Naive thymus-derived CD4-positive, alpha-beta T cell (primary cell): Measurements from ENCODE around the gene IL1RAPL1. TPM values are rescaled to one million over a fixed set of nuclear protein-coding genes. Genes with fewer than 3 reads are reported as not detected.

Experiments used
- ATAC-seq: fragments of 150-1000 bp; cut with Tn5 transposase; 2 replicates; pipeline ENCODE4 v1.10.0; 2021; ENCODE audit warnings: mild to moderate bottlenecking, moderate library complexity
- CTCF ChIA-PET: fragments of 350-600 bp; sonication (Branson Sonifier 250); formaldehyde crosslinking; loops from one replicate; lab custom pipeline; 2021; ENCODE audit warnings: antibody characterized with exemption; lab: Charles Lee
- POLR2A ChIA-PET: fragments of 350-600 bp; sonication (Branson Sonifier 250); formaldehyde crosslinking; loops from one replicate; lab custom pipeline; 2021; ENCODE audit warnings: antibody characterized with exemption, inconsistent platforms; lab: Charles Lee
- DNase-seq, 9 donors: peaks; one replicate each; pipeline versions ENCODE4 v3.0.0 to v3.0.0-alpha.2; 2020 to 2022; ENCODE audit warnings: mixed read lengths in 1 of 9
- H3K27ac ChIP-seq: one replicate; pipeline ENCODE4 v1.7.0; 2013; ENCODE audit warnings: mild to moderate bottlenecking, low read depth, low read length, moderate library complexity
- H3K27me3 ChIP-seq, 2 donors: one replicate each; pipeline ENCODE4 v1.7.0; 2013; ENCODE audit warnings: low read length in 2 of 2, mild to moderate bottlenecking in 2 of 2, moderate library complexity in 2 of 2; ENCODE audit not compliant: control insufficient read depth in 2 of 2, insufficient read depth in 2 of 2
- H3K36me3 ChIP-seq, 3 experiments: 1 replicate in 2 of 3; 2 replicates in 1 of 3; pipeline ENCODE4 v1.7.0; 2013; ENCODE audit warnings: low read length in 3 of 3, mild to moderate bottlenecking in 3 of 3, moderate library complexity in 1 of 3; ENCODE audit not compliant: insufficient read depth in 3 of 3, control insufficient read depth in 2 of 3
- H3K4me1 ChIP-seq, 2 donors: one replicate each; pipeline ENCODE4 v1.7.0; 2013; ENCODE audit warnings: low read length in 2 of 2, mild to moderate bottlenecking in 2 of 2, moderate library complexity in 1 of 2; ENCODE audit not compliant: control insufficient read depth in 2 of 2, insufficient read depth in 2 of 2
- H3K4me3 ChIP-seq: 2 replicates; pipeline ENCODE4 v1.7.0; 2013; ENCODE audit warnings: mild to moderate bottlenecking, low read length
- H3K9me3 ChIP-seq, 3 experiments: 1 replicate in 2 of 3; 2 replicates in 1 of 3; pipeline ENCODE4 v1.7.0; 2013; ENCODE audit warnings: low read length in 3 of 3; ENCODE audit not compliant: control insufficient read depth in 2 of 3
- H3K27ac Mint-ChIP-seq, 9 donors: one replicate each; pipeline ENCODE4 v1.8.0; 2020 to 2022; ENCODE audit warnings: mixed read lengths in 9 of 9, mild to moderate bottlenecking in 8 of 9, moderate library complexity in 5 of 9, inconsistent platforms in 2 of 9
- H3K27me3 Mint-ChIP-seq, 5 donors: one replicate each; pipeline ENCODE4 v1.8.0; 2021 to 2022; ENCODE audit warnings: mixed read lengths in 5 of 5, mild to moderate bottlenecking in 1 of 5
- H3K36me3 Mint-ChIP-seq, 5 donors: one replicate each; pipeline ENCODE4 v1.8.0; 2020 to 2022; ENCODE audit warnings: mixed read lengths in 5 of 5, mild to moderate bottlenecking in 3 of 5, inconsistent platforms in 1 of 5
- H3K4me1 Mint-ChIP-seq, 7 donors: one replicate each; pipeline ENCODE4 v1.8.0; 2020 to 2022; ENCODE audit warnings: mixed read lengths in 7 of 7, mild to moderate bottlenecking in 3 of 7, inconsistent platforms in 1 of 7
- H3K4me3 Mint-ChIP-seq, 10 donors: one replicate each; pipeline ENCODE4 v1.8.0; 2020 to 2022; ENCODE audit warnings: mild to moderate bottlenecking in 10 of 10, mixed read lengths in 10 of 10, moderate library complexity in 6 of 10, inconsistent platforms in 2 of 10
- H3K9me3 Mint-ChIP-seq, 11 donors: one replicate each; pipeline ENCODE4 v1.8.0; 2020 to 2022; ENCODE audit warnings: mixed read lengths in 11 of 11, mild to moderate bottlenecking in 4 of 11, inconsistent platforms in 1 of 11, moderate library complexity in 1 of 11
- intact Hi-C, 2 donors: fragments of 100-400 bp; cut with micrococcal nuclease; formaldehyde crosslinking; loops; one replicate each; pipeline ENCODE4 v1.15.1; 2023
- polyA plus RNA-seq, 2 donors: library from polyadenylated mRNA; unstranded; fragments of 300-500 nt; fragmentation: Illumina TruSeq; gene quantifications; one replicate each; pipeline ENCODE4 v1.2.3, GENCODE V29; 2021
- total RNA-seq, 6 experiments: library from RNA in 5 of 6; stranded (reverse) in 5 of 6; gene quantifications; 1 replicate in 5 of 6; 2 replicates in 1 of 6; pipeline ENCODE4 v1.2.3 and lab custom pipeline; 2021 to 2026

IL1RAPL1 gene
- total and polyA plus RNA-seq, 7 experiments from 2014 or later: not detected

DNA sequence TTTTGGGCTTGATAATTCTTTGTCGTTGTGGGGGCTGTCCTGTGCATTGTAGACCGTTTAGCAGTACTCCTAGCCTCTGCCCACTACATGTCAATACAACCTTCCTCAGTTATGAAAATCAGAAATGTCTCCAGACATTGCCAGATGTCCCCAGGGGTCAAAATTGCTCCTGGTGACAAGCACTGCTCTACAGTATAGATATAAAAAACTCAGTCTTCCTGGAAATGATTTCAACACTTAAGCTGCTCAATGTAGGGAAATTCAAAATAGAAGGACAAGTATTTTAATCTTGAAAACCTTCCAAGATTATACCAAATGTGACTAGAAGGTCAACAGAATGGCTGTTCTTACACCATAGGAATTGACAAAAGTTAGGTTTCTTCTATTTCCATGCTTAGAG, 1339.4 kb downstream of the IL1RAPL1 start:
- DNase-seq: no peak
- ATAC-seq: no peak
- Mint-ChIP-seq H3K9me3 (peaks cover 0 to 4% (median 0%) of the 10 kb centered on the region in 11 donors), H3K27ac (no peak overlapping the region), H3K36me3 (no peaks in the 10 kb centered on the region), H3K4me3 (no peak overlapping the region), H3K4me1 (no peaks in the 10 kb centered on the region), H3K27me3 (no peaks in the 10 kb centered on the region)
- H3K27me3 ChIP-seq: no peaks in the 10 kb centered on the region
- H3K4me3 ChIP-seq: no peak overlapping the region
- ChIA-PET POLR2A (no interaction called here), CTCF (no interaction called here)
- no peak overlapping the region for H3K27ac ChIP-seq
- no peaks in the 10 kb centered on the region for H3K4me1 ChIP-seq
- intact Hi-C loops: no loop called here
- H3K36me3 ChIP-seq: no peaks in the 10 kb centered on the region
- H3K9me3 ChIP-seq: no peaks in the 10 kb centered on the region

DNA sequence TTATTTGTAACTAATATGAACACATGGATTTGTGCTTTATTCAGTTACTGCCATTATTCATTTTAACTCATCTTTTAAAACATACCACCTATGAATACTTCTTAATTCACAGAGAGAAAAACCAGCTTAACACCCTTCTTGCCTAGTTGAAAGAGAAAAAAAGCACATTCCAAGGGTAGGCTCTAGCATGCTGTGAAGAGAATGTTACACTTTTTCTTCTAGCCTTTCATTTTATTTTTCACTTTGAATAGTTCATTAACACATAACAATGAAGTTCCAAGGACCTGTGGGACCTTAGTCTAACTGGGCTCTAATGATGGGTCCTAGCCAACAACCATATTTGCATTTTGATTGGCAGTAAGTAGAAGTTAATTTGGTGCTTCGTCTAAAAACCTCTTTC, 1348.2 kb downstream of the IL1RAPL1 start:
- H3K4me1 Mint-ChIP-seq: no peaks in the 10 kb centered on the region
- Histone ChIP-seq H3K4me3 (no peak overlapping the region), H3K27ac (no peak overlapping the region), H3K36me3 (no peaks in the 10 kb centered on the region), H3K4me1 (no peaks in the 10 kb centered on the region), H3K27me3 (no peaks in the 10 kb centered on the region), H3K9me3 (no peaks in the 10 kb centered on the region)
- H3K27ac Mint-ChIP-seq: no peak overlapping the region
- H3K9me3 Mint-ChIP-seq: no peaks in the 10 kb centered on the region
- no peak overlapping the region for H3K4me3 Mint-ChIP-seq
- ChIA-PET CTCF (no interaction called here), POLR2A (no interaction called here)
- DNase-seq: no peak
- no peaks in the 10 kb centered on the region for H3K36me3 Mint-ChIP-seq
- no peaks in the 10 kb centered on the region for H3K27me3 Mint-ChIP-seq
- ATAC-seq: no peak
- intact Hi-C loops: no loop called here

DNA sequence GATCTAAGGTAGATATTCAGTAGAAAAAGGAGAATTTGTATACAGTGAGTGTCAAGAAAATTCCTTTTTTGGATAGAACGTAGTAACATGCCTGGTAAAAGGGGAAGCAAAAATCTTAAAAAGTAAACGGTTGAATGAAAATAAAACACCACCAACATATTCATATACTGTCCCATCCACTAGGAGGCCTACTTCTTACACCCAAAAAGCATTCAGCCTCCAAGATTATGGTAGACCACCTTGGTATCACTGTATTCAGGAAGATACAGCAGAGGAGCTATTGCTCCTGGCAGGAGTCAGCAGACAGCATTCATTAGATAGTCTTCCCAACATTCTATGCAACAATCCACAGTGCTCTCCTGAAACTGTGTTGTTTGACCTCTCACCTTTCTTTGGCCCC, 1353.5 kb downstream of the IL1RAPL1 start:
- H3K27me3 Mint-ChIP-seq: no peaks in the 10 kb centered on the region
- H3K27me3 ChIP-seq: no peaks in the 10 kb centered on the region
- ATAC-seq: no peak
- no peaks in the 10 kb centered on the region for H3K4me1 Mint-ChIP-seq
- POLR2A ChIA-PET: no interaction called here
- CTCF ChIA-PET: no interaction called here
- H3K4me3 Mint-ChIP-seq: no peak overlapping the region
- no peaks in the 10 kb centered on the region for H3K36me3 ChIP-seq
- DNase-seq: no peak
- H3K9me3 ChIP-seq: no peaks in the 10 kb centered on the region
- no peak overlapping the region for H3K27ac ChIP-seq
- H3K27ac Mint-ChIP-seq: no peak overlapping the region
- no peaks in the 10 kb centered on the region for H3K4me1 ChIP-seq
- H3K4me3 ChIP-seq: no peak overlapping the region
- no peaks in the 10 kb centered on the region for H3K36me3 Mint-ChIP-seq
- intact Hi-C loops: no loop called here
- H3K9me3 Mint-ChIP-seq: peaks cover 0 to 3% (median 0%) of the 10 kb centered on the region in 11 donors

DNA sequence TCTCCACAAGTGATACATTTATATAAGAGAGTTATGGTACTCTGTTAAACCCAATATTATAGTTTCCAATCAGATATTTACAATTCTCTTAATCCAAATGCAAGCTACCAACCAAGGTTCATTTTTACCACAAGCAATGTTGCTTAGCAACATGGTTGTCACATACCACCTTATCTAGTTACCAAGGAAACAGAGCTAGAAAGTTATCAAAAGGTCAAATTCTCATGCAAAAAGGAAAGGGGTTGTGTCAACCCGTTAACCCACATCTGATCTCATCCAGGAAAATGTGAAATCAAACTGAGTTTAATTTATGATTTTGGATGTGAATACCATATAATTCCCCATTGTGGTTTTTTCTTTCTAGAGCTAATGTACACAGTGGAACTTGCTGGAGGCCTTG, 1354.0 kb downstream of the IL1RAPL1 start:
- Mint-ChIP-seq H3K27me3 (no peaks in the 10 kb centered on the region), H3K27ac (no peak overlapping the region), H3K36me3 (no peaks in the 10 kb centered on the region), H3K4me3 (no peak overlapping the region), H3K4me1 (no peaks in the 10 kb centered on the region), H3K9me3 (peaks cover 0 to 5% (median 0%) of the 10 kb centered on the region in 11 donors)
- no peak for ATAC-seq
- ChIA-PET CTCF (no interaction called here), POLR2A (no interaction called here)
- intact Hi-C loops: no loop called here
- Histone ChIP-seq H3K4me1 (no peaks in the 10 kb centered on the region), H3K36me3 (no peaks in the 10 kb centered on the region), H3K27ac (no peak overlapping the region), H3K27me3 (no peaks in the 10 kb centered on the region), H3K4me3 (no peak overlapping the region), H3K9me3 (no peaks in the 10 kb centered on the region)
- DNase-seq: no peak

DNA sequence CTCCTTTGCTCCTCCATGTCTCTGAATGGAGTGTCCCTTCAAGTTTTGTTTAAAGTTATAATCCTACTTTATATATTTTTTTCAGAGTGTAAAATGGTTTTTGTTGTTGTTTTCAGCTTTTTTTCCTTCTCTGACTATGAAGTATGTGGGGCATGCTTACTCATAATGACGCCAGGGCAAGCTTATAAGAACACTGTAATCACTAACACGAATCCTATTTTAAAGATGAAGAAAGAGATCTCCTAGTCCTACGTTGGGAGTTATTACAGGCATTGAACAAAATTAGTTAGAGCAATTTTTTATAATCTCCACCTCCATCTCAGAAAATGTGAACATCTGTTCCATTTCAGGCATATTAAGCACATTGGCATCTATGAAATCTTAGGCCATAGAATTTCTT, 1360.0 kb downstream of the IL1RAPL1 start:
- no peaks in the 10 kb centered on the region for H3K36me3 ChIP-seq
- Mint-ChIP-seq H3K27me3 (no peaks in the 10 kb centered on the region), H3K4me3 (no peak overlapping the region), H3K9me3 (peaks cover 0 to 5% (median 0%) of the 10 kb centered on the region in 11 donors), H3K27ac (no peak overlapping the region), H3K36me3 (no peaks in the 10 kb centered on the region), H3K4me1 (no peaks in the 10 kb centered on the region)
- ATAC-seq: no peak
- H3K4me3 ChIP-seq: no peak overlapping the region
- ChIA-PET POLR2A (no interaction called here), CTCF (no interaction called here)
- no peak overlapping the region for H3K27ac ChIP-seq
- no peaks in the 10 kb centered on the region for H3K27me3 ChIP-seq
- DNase-seq: no peak
- intact Hi-C loops: no loop called here
- no peaks in the 10 kb centered on the region for H3K9me3 ChIP-seq
- H3K4me1 ChIP-seq: no peaks in the 10 kb centered on the region

DNA sequence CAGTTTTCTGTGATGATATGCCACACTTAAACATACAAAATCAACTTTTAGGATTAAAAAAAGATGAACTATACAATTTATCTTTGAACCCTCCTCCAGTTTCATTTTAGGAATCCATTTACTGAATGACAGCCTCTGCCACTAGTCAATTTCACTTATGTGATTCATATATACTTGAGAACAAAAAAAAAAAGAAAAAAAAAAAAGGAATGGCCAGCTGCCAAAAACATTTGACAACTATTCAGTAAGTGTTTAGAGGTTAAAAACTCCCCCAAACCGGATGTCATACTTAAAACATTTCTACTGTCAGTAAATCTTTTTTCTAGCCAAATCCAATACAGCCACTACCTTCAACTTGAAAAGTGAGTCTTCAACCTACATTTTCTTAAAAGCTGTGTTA, 1361.4 kb downstream of the IL1RAPL1 start:
- CTCF ChIA-PET: no interaction called here
- intact Hi-C loops: no loop called here
- Histone ChIP-seq H3K4me1 (no peaks in the 10 kb centered on the region), H3K27ac (no peak overlapping the region), H3K27me3 (no peaks in the 10 kb centered on the region), H3K4me3 (no peak overlapping the region), H3K9me3 (no peaks in the 10 kb centered on the region), H3K36me3 (no peaks in the 10 kb centered on the region)
- DNase-seq (no peak), ATAC-seq (no peak)
- H3K4me1 Mint-ChIP-seq: no peaks in the 10 kb centered on the region
- no peak overlapping the region for H3K4me3 Mint-ChIP-seq
- H3K36me3 Mint-ChIP-seq: no peaks in the 10 kb centered on the region
- POLR2A ChIA-PET: no interaction called here
- H3K27me3 Mint-ChIP-seq: no peaks in the 10 kb centered on the region
- peaks cover 0 to 5% (median 0%) of the 10 kb centered on the region in 11 donors for H3K9me3 Mint-ChIP-seq
- no peak overlapping the region for H3K27ac Mint-ChIP-seq

DNA sequence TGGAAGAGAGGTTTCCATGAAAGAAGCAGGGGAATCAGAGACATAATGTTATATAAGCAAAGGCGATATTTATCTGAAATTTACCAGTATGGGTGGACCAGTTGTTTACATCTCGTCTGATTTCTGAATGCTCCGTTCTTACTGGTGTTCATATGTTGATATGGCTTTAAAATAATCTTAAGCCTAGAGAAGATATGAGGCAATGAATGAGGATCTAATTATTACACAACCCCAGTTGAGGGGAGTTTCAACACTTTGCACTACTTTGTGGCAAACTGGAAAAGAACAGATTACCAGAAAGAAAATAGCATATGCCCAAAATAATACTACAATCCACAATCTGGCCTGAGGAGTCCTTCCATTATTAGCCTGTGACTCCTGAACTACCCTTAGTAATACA, 1364.8 kb downstream of the IL1RAPL1 start:
- no peaks in the 10 kb centered on the region for H3K9me3 ChIP-seq
- no peak overlapping the region for H3K27ac Mint-ChIP-seq
- H3K4me3 Mint-ChIP-seq: no peak overlapping the region
- no peak for DNase-seq
- no peaks in the 10 kb centered on the region for H3K4me1 Mint-ChIP-seq
- H3K36me3 ChIP-seq: no peaks in the 10 kb centered on the region
- H3K27me3 Mint-ChIP-seq: no peaks in the 10 kb centered on the region
- POLR2A ChIA-PET: no interaction called here
- ATAC-seq: no peak
- peaks cover 0 to 3% (median 0%) of the 10 kb centered on the region in 11 donors for H3K9me3 Mint-ChIP-seq
- CTCF ChIA-PET: no interaction called here
- H3K27ac ChIP-seq: no peak overlapping the region
- H3K36me3 Mint-ChIP-seq: no peaks in the 10 kb centered on the region
- no peaks in the 10 kb centered on the region for H3K4me1 ChIP-seq
- intact Hi-C loops: no loop called here
- no peak overlapping the region for H3K4me3 ChIP-seq
- no peaks in the 10 kb centered on the region for H3K27me3 ChIP-seq
